Sigmoid colon (tissue), 4 donors: Measurements from ENCODE around the gene DLGAP4.

Experiments used
- CTCF ChIP-seq, 4 experiments: fragments of 450-650 bp in 3 of 4; fragments of 200-600 bp in 1 of 4; IDR thresholded peaks; one replicate each; pipeline ENCODE4 v1.5.1; 2016 to 2019; ENCODE audit warnings: antibody characterized with exemption in 4 of 4, mild to moderate bottlenecking in 3 of 4, moderate library complexity in 2 of 4
- EP300 ChIP-seq, 4 donors: sonication (generic); formaldehyde crosslinking; IDR thresholded peaks; one replicate each; pipeline ENCODE4 v1.6.1; 2017; ENCODE audit warnings: antibody characterized with exemption in 4 of 4
- POLR2AphosphoS5 ChIP-seq, 4 donors: sonication (generic); formaldehyde crosslinking; IDR thresholded peaks; one replicate each; pipeline ENCODE4 v1.6.1; 2017; ENCODE audit warnings: antibody characterized with exemption in 4 of 4

- no peak for TF ChIP-seq CTCF (IDR thresholded peaks at IDR 0.05)
- no peak for TF ChIP-seq EP300 (IDR thresholded peaks at IDR 0.05)
- TF ChIP-seq POLR2AphosphoS5 (IDR thresholded peaks at IDR 0.05): no peak
These were observed 68.9 kb downstream of the DLGAP4 start for GRCh38 chr20:36374995-36375394.
